ENCODE measurements around the gene KRTAP9-7.
"Not testable (repeated sequence)": the region's sequence is repeated elsewhere in the genome, so short reads cannot be mapped to it uniquely, and the experiment has no call there.

The KRTAP9-7 gene, protein sequence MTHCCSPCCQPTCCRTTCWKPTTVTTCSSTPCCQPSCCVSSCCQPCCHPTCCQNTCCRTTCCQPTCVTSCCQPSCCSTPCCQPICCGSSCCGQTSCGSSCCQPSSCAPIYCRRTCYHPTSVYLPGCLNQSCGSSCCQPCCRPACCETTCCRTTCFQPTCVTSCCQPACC

DNA sequence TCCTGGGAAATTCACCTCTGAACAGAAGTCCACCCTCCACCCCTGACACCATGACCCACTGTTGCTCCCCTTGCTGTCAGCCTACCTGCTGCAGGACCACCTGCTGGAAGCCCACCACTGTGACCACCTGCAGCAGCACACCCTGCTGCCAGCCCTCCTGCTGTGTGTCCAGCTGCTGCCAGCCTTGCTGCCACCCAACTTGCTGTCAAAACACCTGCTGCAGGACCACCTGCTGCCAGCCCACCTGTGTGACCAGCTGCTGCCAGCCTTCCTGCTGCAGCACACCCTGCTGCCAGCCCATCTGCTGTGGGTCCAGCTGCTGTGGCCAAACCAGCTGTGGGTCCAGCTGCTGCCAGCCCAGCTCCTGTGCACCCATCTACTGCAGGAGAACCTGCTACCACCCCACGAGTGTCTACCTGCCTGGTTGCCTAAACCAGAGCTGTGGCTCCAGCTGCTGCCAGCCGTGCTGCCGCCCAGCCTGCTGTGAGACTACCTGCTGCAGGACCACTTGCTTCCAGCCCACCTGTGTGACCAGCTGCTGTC lies at the start of gene KRTAP9-7:
Gene KRTAP9-7 (plus strand): TSS at position 51 of the 543 bp plus-strand sequence. CDS start 0 bp downstream, at position 51.
- DNase-seq (ENCODE audit: low read depth) = not testable (repeated sequence)

DNA sequence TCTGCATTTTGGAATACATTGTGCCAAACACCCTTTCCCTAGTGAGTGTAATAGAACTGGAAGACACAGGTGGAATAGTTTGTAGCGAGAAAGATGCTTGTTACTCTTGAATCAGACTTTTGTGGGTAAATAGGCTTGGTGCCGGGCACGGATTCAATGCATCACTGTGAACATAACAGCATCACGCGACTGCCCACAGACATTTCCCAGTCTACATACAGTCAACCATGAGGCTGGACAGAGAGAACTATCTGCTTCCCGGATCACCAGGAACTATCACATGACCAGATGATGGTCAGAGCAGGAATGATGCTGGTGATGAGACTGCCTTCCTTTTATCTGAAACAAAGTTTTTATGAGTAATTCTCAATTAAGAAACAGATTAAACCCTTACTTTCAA lies 49.4 kb upstream of the KRTAP9-7 start:
- no peak for DNase-seq (ENCODE audit: low read depth)

DNA sequence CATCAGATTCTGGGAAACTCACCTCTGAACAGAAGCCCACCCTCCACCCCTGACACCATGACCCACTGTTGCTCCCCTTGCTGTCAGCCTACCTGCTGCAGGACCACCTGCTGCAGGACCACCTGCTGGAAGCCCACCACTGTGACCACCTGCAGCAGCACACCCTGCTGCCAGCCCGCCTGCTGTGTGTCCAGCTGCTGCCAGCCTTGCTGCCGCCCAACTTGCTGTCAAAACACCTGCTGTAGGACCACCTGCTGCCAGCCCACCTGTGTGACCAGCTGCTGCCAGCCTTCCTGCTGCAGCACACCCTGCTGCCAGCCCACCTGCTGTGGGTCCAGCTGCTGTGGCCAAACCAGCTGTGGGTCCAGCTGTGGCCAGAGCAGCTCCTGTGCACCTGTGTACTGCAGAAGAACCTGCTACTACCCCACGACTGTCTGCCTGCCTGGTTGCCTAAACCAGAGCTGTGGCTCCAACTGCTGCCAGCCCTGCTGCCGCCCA lies 48.9 kb upstream of the KRTAP9-7 start, which contains the start of gene KRTAP9-2:
Gene KRTAP9-2 (plus strand): TSS at position 51 of the 498 bp plus-strand sequence. CDS start 7 bp downstream, at position 58.
- DNase-seq (ENCODE audit: low read depth) = not testable (repeated sequence)

DNA sequence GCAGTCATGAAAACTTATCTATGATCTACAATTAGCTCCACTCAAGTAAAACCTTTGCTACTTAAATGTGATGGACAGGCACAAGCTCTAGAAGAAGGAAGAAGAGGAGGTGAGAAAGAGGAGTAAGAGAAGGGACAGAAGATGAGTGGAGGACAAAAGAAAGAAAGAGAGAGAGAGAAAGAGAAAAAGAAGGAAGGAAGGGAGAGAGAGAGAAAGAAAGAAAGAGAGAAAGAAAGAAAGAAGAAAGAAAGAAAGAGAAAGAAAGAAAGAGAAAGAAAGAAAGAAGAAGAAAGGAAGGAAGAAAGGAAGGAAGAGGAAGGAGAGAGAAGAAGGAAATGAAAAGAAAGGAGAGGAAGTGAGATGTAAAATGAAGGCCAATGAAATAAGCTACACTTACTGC lies 45.4 kb upstream of the KRTAP9-7 start:
- DNase-seq (ENCODE audit: low read depth) = no peak

DNA sequence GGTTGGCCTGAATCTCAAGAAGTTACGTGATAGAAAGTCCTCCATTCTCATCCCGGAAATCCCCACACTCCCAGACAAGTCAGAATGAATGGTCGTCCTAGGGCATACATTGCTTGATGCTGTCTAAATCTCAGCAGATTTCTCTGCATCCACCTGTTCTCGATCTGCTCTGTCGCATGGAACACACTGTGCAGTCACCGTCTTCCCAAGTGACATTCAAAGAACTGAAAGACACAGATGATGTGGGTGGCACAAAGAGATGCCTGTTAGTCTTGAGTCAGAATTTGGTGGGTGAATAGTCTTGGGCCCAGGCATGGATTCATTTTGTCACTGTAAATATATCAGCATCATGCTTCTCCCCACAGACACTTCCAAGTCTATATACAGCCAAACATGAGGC lies 43.8 kb upstream of the KRTAP9-7 start:
- DNase-seq (ENCODE audit: low read depth) = no peak

DNA sequence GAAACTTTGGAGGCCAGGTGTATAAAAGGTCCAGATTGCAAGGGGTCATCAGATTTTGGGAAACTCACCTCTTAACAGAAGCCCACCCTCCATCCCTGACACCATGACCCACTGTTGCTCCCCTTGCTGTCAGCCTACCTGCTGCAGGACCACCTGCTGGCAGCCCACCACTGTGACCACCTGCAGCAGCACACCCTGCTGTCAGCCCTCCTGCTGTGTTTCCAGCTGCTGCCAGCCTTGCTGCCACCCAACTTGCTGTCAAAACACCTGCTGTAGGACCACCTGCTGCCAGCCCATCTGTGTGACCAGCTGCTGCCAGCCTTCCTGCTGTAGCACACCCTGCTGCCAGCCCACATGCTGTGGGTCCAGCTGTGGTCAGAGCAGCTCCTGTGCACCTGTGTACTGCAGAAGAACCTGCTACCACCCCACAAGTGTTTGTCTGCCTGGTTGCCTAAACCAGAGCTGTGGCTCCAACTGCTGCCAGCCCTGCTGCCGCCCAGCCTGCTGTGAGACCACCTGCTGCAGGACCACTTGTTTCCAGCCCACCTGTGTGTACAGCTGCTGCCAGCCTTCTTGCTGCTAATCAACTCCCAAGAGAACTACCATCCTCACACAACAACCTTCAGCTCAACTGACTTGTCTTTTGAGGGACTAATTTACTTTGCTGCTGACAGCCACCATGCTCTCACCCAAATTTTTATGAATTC lies 42.9 kb upstream of the KRTAP9-7 start, which contains the start of gene KRTAP9-3:
Gene KRTAP9-3 (plus strand): TSS at position 51 of the 707 bp plus-strand sequence. CDS start 53 bp downstream, at position 104.
- not testable (repeated sequence) for DNase-seq (ENCODE audit: low read depth)

DNA sequence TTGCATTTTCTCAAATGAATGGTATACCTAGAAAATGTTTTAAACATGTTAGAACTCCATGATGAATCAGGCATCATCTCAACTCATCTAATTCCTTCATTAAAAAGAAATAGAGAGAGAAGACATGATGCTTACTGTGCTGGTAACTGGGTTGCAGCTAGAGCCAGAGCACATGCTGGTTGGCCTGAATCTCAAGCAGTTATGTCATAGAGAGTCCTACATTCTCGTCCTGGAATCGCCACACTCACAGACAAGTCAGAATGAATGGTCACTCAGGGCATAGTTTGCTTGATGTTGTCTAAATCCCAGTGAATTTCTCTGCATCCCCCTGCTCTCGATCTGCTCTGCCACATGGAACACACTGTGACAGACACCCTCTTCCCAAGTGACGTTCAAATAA lies 38.4 kb upstream of the KRTAP9-7 start:
- not testable (repeated sequence) for DNase-seq (ENCODE audit: low read depth)

DNA sequence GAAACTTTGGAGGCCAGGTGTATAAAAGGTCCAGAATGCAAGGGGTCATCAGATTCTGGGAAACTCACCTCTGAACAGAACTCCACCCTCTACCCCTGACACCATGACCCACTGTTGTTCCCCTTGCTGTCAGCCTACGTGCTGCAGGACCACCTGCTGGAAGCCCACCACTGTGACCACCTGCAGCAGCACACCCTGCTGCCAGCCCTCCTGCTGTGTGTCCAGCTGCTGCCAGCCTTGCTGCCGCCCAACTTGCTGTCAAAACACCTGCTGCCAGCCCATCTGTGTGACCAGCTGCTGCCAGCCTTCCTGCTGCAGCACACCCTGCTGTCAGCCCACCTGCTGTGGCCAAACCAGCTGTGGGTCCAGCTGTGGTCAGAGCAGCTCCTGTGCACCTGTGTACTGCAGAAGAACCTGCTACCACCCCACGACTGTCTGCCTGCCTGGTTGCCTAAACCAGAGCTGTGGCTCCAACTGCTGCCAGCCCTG lies 37.5 kb upstream of the KRTAP9-7 start, which contains the start of gene KRTAP9-8:
Gene KRTAP9-8 (plus strand): TSS at position 51 of the 489 bp plus-strand sequence. CDS start 53 bp downstream, at position 104.
- DNase-seq (ENCODE audit: low read depth) = not testable (repeated sequence)

DNA sequence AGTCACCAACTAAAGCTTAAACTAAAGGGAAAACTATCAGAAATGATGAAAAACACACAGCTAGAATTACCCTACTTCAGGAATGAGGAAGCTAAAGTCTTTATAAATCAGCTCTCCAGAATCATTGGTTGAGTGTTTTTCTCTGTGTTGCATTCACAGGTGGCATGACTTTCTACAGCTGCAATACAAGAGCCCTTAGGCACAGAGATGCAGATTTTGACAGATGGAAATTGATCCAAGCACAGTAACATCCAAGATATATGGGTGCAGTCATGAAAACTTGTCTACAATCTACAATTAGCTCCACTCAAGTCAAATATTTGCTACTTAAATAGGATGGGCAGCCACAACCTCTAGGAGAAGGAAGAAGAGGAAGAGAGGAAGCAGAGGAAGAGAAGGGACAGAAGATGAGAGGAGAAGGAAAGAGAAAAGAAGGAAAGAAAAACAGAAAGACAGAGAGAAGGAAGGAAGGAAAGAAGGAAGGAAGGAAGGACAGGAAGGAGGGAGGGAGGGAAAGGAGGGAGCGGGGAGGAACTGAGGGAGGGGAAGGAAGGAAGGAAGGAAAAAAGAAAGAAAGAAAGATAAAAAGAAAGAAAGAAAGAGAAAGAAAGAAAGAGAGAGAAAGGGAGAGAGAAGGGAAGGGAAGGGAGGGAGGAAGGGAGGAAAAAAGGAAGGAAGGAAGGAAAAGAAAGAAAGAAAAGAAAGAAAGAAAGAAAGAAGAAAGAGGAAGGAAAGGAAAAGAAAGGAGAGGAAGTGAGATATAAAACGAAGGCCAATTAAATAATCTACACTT lies 28.3 kb upstream of the KRTAP9-7 start:
- not testable (repeated sequence) for DNase-seq (ENCODE audit: low read depth)

DNA sequence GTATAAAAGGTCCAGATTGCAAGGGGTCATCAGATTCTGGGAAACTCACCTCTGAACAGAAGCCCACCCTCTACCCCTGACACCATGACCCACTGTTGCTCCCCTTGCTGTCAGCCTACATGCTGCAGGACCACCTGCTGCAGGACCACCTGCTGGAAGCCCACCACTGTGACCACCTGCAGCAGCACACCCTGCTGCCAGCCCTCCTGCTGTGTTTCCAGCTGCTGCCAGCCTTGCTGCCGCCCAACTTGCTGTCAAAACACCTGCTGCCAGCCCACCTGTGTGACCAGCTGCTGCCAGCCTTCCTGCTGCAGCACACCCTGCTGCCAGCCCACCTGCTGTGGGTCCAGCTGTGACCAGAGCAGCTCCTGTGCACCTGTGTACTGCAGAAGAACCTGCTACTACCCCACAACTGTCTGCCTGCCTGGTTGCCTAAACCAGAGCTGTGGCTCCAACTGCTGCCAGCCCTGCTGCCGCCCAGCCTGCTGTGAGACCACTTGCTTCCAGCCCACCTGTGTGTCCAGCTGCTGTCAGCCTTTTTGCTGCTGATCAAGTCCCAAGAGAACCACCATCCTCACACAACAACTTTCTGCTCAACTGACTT lies 25.8 kb upstream of the KRTAP9-7 start, which contains the start of gene KRTAP9-4:
Gene KRTAP9-4 (plus strand): TSS at position 51 of the 604 bp plus-strand sequence. CDS start 34 bp downstream, at position 85.
- DNase-seq (ENCODE audit: low read depth) = not testable (repeated sequence)

DNA sequence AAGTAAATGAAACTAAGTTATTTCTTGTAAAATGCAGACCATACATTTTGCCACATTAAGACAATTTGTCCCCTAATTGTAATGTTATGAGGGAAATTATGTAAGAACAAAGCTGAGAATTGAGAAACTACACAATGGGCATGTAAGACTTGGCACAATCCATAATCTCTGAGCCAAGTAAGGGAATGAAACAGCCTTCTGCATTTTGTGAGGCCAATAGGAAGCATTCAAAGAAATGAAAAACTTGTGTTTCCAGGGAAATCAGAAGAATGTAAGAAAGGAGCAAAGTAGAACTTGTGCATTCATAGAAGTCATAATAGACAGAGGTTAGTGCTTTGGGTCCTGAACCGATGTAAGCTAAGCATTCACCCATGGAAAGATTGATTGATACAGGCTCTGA lies 24.2 kb upstream of the KRTAP9-7 start:
- no peak for DNase-seq (ENCODE audit: low read depth)

DNA sequence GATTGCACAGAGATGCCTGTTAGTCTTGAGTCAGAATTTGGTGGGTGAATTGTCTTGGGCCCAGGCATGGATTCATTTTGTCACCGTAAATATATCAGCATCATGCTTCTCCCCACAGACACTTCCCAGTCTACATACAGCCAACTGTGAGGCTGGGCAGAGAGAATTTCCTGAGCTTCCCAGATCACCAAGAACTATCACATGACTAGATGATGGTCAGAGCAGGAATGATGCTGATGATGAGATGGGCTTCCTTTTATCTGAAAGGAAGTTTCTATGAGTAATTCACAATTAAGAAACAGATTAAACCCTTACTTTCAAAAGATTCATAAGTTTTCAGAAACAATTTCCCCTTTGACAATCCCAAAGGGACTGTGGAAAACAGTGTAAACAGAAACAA lies 20.6 kb upstream of the KRTAP9-7 start:
- no peak for DNase-seq (ENCODE audit: low read depth)

DNA sequence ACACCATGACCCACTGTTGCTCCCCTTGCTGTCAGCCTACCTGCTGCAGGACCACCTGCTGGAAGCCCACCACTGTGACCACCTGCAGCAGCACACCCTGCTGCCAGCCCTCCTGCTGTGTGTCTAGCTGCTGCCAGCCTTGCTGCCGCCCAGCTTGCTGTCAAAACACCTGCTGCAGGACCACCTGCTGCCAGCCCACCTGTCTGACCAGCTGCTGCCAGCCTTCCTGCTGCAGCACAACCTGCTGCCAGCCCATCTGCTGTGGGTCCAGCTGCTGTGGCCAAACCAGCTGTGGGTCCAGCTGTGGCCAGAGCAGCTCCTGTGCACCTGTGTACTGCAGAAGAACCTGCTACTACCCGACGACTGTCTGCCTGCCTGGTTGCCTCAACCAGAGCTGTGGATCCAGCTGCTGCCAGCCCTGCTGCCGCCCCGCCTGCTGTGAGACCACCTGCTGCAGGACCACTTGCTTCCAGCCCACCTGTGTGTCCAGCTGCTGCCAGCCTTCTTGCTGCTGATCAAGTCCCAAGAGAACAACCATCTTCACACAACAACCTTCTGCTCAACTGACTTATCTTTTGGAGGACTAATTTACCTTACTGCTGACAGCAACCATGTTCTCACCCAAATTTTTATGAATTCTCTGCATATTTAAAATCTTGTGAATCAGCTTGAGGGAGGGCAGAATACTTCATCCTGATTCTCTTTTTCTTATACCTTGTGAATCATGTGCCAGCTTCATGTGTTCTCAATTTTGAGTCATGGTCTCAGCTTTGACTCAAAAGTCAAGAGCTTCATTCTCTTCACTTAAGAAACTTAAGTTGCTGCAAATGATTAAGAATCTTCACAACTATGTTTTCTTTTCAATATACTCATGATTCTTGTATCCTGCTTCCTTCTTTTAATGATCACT lies 19.9 kb upstream of the KRTAP9-7 start, which contains the start of gene KRTAP9-9:
Gene KRTAP9-9 (plus strand): TSS at position 4 of the 910 bp plus-strand sequence.
- not testable (repeated sequence) for DNase-seq (ENCODE audit: low read depth)

DNA sequence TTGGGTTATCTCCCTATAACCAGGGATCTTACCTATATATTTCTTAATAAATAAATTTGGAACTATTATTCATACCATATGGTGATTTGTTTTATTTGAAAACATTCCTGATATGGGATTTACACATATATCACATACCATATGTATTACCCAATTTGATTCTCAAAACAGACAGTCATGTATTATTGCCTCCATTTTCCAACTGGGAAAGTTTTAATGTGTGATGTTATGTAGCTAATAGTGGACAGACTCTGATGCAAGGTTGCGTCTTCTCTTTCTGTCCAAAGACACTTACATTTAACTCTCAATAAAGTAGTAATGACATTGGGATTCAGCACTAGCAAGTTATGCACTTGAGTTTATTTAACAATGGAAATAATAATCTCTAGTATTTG lies 19.2 kb upstream of the KRTAP9-7 start:
- no peak for DNase-seq (ENCODE audit: low read depth)

DNA sequence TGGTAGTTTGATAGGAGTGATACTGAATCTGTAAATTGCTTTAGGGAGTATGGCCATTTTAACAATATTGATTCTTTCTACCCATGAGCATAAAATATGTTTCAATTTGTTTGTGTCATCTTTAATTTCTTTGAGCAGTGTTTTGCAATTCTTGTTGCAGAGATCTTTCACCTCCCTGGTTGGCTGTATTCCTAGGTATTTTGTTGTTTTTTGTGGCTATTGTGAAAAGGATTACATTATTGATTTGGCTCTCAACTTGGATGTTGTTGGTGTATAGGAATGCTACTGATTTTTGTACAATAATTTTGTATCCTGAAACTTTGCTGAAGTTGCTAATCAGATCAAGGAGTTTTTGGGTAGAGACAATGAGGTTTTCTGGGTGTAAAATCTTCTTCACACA lies 17.1 kb upstream of the KRTAP9-7 start:
- DNase-seq (ENCODE audit: low read depth) = no peak

DNA sequence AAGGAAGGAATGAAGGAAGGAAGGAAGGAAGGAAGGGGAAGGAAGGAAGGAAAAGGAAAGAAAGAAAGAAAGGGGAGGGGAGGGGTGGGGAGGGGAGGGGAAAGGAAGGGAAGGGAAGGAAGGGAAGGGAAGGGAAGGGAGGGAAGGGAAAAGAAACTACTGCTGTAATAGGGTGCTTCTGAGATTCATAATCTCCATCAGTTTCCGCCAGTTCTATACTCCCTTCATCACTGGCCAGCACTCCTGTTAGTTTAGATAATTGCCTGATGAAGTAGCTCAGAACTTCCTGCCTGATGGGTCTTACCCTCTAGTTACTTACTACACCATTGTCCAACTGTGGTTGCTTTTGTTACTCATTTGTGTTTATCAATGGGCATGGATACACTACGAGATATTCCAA lies 12.3 kb upstream of the KRTAP9-7 start:
- no peak for DNase-seq (ENCODE audit: low read depth)

DNA sequence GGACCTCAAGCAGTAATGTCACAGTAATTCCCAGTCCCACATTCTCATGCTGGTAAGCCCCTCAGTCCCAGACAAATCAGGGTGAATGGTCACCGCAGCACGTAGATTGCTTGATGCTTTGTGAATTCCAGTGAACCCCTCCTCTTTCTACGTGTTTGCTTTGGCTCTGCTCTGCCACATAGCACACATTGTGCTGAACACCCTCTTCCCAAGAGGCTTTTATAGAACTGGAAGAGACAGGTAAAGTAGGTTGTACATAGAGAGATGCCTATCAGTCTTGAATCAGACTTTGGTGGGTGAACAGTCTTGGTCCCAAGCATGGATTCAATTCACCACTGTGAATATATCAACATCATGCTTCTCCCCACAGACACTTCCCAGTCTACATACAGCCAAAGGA lies 10.9 kb upstream of the KRTAP9-7 start:
- no peak for DNase-seq (ENCODE audit: low read depth)

DNA sequence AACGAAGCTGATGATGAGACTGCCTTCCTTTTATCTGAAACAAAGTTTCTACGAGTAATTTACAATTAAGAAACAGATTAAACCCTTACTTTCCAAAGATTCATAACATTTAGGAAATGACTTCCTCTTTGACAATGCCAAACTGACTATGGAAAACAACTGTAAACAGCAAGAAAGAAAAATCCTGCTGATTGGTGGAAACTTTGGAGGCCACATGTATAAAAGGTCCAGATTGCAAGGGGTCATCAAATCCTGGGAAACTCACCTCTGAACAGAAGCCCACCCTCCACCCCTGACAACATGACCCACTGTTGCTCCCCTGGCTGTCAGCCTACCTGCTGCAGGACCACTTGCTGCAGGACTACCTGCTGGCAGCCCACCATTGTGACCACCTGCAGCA lies 10.4 kb upstream of the KRTAP9-7 start, which contains the start of gene KRTAP9-6:
Gene KRTAP9-6 (plus strand): TSS at position 301 of the 400 bp plus-strand sequence. CDS start 0 bp downstream, at position 301.
- no peak for DNase-seq (ENCODE audit: low read depth)

DNA sequence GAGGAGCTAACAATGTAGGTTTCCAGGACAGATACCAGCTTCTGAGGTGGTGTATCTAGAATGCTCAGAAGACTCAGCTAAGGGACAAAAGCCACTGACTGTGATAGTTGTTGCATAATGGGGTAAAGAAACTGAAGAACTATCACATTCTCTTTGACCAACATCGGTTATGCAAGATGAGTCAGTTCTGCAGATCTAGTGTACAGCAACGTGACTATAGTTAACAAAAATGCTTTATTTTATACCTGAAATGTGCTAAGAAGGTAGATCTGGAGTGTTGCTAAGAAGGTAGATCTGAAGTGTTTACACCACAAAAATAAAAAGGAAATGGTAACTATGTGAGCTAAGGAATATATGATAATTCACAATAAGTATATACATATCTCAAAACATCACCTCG lies 7.8 kb upstream of the KRTAP9-7 start:
- DNase-seq (ENCODE audit: low read depth) = no peak

DNA sequence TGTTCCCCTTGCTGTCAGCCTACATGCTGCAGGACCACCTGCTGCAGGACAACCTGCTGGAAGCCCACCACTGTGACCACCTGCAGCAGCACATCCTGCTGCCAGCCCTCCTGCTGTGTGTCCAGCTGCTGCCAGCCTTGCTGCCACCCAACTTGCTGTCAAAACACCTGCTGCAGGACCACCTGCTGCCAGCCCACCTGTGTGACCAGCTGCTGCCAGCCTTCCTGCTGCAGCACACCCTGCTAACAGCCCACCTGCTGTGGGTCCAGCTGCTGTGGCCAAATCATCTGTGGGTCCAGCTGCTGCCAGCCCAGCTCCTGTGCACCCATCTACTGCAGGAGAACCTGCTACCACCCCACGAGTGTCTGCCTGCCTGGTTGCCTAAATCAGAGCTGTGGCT lies 4.2 kb upstream of the KRTAP9-7 start:
- DNase-seq (ENCODE audit: low read depth) = not testable (repeated sequence)

Measured in activated T-helper 9 cell treated with anti-CD3 and anti-CD28 coated beads, Interleukin-2, amount 50 U/mL, for 16 hours (primary cell).